HL-60 (cell line): ENCODE measurements around the gene USP48.

Experiments
- CTCF ChIP-seq: IDR thresholded peaks from one replicate; pipeline ENCODE4 v1.5.1; 2011; ENCODE audit warnings: low read length, control low read depth, inconsistent platforms; ENCODE audit not compliant: insufficient read depth
- GABPA ChIP-seq: IDR thresholded peaks from 2 replicates; pipeline ENCODE4 v1.6.1; 2012; ENCODE audit warnings: low read depth
- POLR2AphosphoS5 ChIP-seq: IDR thresholded peaks from 2 replicates; pipeline ENCODE4 v1.6.1; 2012; ENCODE audit warnings: low read depth

- TF ChIP-seq POLR2AphosphoS5: no peak
- TF ChIP-seq CTCF: no peak
- TF ChIP-seq GABPA: no peak
Observed at GRCh38 chr1:21667348-21668231, 115.4 kb downstream of the USP48 start.
